CD14-positive monocyte (primary cell): Measurements from ENCODE around the gene ANO2. TPM values are rescaled to one million over a fixed set of nuclear protein-coding genes. Genes with fewer than 3 reads are reported as not detected.

Experiments used
- DNase-seq, 3 donors: peaks; one replicate each; pipeline ENCODE4 v3.0.0-alpha.2; 2011 to 2022
- H2AFZ ChIP-seq: 2 replicates; pipeline ENCODE4 v1.6.0; 2012; ENCODE audit warnings: mild to moderate bottlenecking, low read depth, low read length, inconsistent platforms; ENCODE audit not compliant: insufficient read depth, poor library complexity, severe bottlenecking
- H3K27ac ChIP-seq, 2 donors: 1 replicate in 1 of 2; 2 replicates in 1 of 2; pipeline ENCODE4 v1.5.1; 2012 to 2013; ENCODE audit warnings: low read length in 2 of 2, control low read depth in 1 of 2, inconsistent platforms in 1 of 2, low read depth in 1 of 2, mild to moderate bottlenecking in 1 of 2
- H3K27me3 ChIP-seq, 2 donors: one replicate each; pipeline versions ENCODE4 v1.6.0 to v1.6.1; 2011 to 2013; ENCODE audit warnings: low read length in 2 of 2; ENCODE audit not compliant: control insufficient read depth in 2 of 2, insufficient read depth in 2 of 2
- H3K36me3 ChIP-seq, 2 donors: replicated peaks in 1 of 2; 1 replicate in 1 of 2; 2 replicates in 1 of 2; pipeline versions ENCODE4 v1.5.1 to v1.6.1; 2012 to 2013; ENCODE audit warnings: low read length in 2 of 2, control low read depth in 1 of 2, inconsistent platforms in 1 of 2, mild to moderate bottlenecking in 1 of 2; ENCODE audit not compliant: insufficient read depth in 2 of 2, control insufficient read depth in 1 of 2
- H3K4me1 ChIP-seq, 2 donors: 1 replicate in 1 of 2; 2 replicates in 1 of 2; pipeline versions ENCODE4 v1.5.1 to v1.6.1; 2012 to 2013; ENCODE audit warnings: low read length in 2 of 2, control low read depth in 1 of 2, inconsistent platforms in 1 of 2, mild to moderate bottlenecking in 1 of 2, moderate library complexity in 1 of 2; ENCODE audit not compliant: insufficient read depth in 2 of 2, control insufficient read depth in 1 of 2
- H3K4me2 ChIP-seq: replicated peaks from 2 replicates; pipeline ENCODE3; 2012; ENCODE audit warnings: low read length, moderate library complexity, mild to moderate bottlenecking; ENCODE audit not compliant: poor library complexity, severe bottlenecking; ENCODE audit errors: extremely low read depth
- H3K4me3 ChIP-seq, 3 experiments: fragments of 200-600 bp in 1 of 3; sonication (generic) in 1 of 3; replicated peaks in 1 of 3; 1 replicate in 2 of 3; 2 replicates in 1 of 3; pipeline ENCODE4 v1.5.1; 2011 to 2013; ENCODE audit warnings: low read length in 3 of 3, mild to moderate bottlenecking in 3 of 3, control low read depth in 2 of 3, low read depth in 2 of 3, inconsistent platforms in 1 of 3, moderate library complexity in 1 of 3
- H3K79me2 ChIP-seq: 2 replicates; pipeline ENCODE4 v1.6.0; 2012; ENCODE audit warnings: mild to moderate bottlenecking, control low read depth, inconsistent platforms, low read length, moderate library complexity; ENCODE audit not compliant: insufficient read depth
- H3K9ac ChIP-seq: 2 replicates; pipeline ENCODE4 v1.6.0; 2017; ENCODE audit warnings: low read length, mild to moderate bottlenecking; ENCODE audit not compliant: insufficient read depth, poor library complexity, severe bottlenecking
- H3K9me3 ChIP-seq, 2 donors: replicated peaks in 1 of 2; 1 replicate in 1 of 2; 2 replicates in 1 of 2; pipeline versions ENCODE4 v1.5.1 to v1.6.1; 2012 to 2013; ENCODE audit warnings: low read length in 2 of 2, control low read depth in 1 of 2; ENCODE audit not compliant: control insufficient read depth in 1 of 2, insufficient read depth in 1 of 2
- H4K20me1 ChIP-seq: 2 replicates; pipeline ENCODE4 v1.6.0; 2012; ENCODE audit warnings: mild to moderate bottlenecking, low read length, control low read depth, moderate library complexity; ENCODE audit not compliant: insufficient read depth
- H3K27ac Mint-ChIP-seq, 7 donors: one replicate each; pipeline ENCODE4 v1.8.0; 2020; ENCODE audit warnings: mild to moderate bottlenecking in 7 of 7, mixed read lengths in 7 of 7, moderate library complexity in 6 of 7, inconsistent platforms in 2 of 7
- H3K27me3 Mint-ChIP-seq, 3 donors: one replicate each; pipeline ENCODE4 v1.8.0; 2021 to 2022; ENCODE audit warnings: low read depth in 3 of 3, mild to moderate bottlenecking in 3 of 3, mixed read lengths in 3 of 3, moderate library complexity in 3 of 3, inconsistent platforms in 1 of 3
- H3K36me3 Mint-ChIP-seq, 2 donors: one replicate each; pipeline ENCODE4 v1.8.0; 2020; ENCODE audit warnings: mixed read lengths in 2 of 2, inconsistent platforms in 1 of 2, mild to moderate bottlenecking in 1 of 2
- H3K4me1 Mint-ChIP-seq: one replicate; pipeline ENCODE4 v1.8.0; 2020; ENCODE audit warnings: mild to moderate bottlenecking, mixed read lengths
- H3K4me3 Mint-ChIP-seq, 2 donors: one replicate each; pipeline ENCODE4 v1.8.0; 2020; ENCODE audit warnings: mild to moderate bottlenecking in 2 of 2, mixed read lengths in 2 of 2, moderate library complexity in 1 of 2
- H3K9me3 Mint-ChIP-seq, 7 donors: one replicate each; pipeline ENCODE4 v1.8.0; 2020 to 2022; ENCODE audit warnings: mixed read lengths in 7 of 7, mild to moderate bottlenecking in 6 of 7, moderate library complexity in 6 of 7, inconsistent platforms in 2 of 7
- CTCF ChIP-seq: fragments of 200-600 bp; IDR thresholded peaks from one replicate; pipeline ENCODE4 v1.8.0; 2022; ENCODE audit warnings: antibody characterized with exemption, mild to moderate bottlenecking
- WGBS: methylation state at CpG from one replicate; pipeline ENCODE4 v1.1.5; 2013; ENCODE audit warnings: missing lambda C conversion rate; ENCODE audit not compliant: insufficient coverage; 5-methylcytosine and 5-hydroxymethylcytosine counted together
- intact Hi-C, 2 donors: fragments of 100-400 bp; cut with micrococcal nuclease; formaldehyde crosslinking; loops; one replicate each; pipeline versions ENCODE4 v1.15.0 to v1.15.1; 2023
- polyA plus RNA-seq, 3 donors: library from polyadenylated mRNA; depleted of rRNA in 1 of 3; unstranded in 2 of 3; stranded (reverse) in 1 of 3; fragments of 300-500 nt in 2 of 3; fragments of >200 nt in 1 of 3; fragmentation: Illumina TruSeq in 2 of 3; gene quantifications; 1 replicate in 2 of 3; 2 replicates in 1 of 3; pipeline ENCODE4 v1.2.3, GENCODE V29; 2012 to 2021

The ANO2 gene
- polyA plus RNA-seq, 3 donors = not detected

- Histone ChIP-seq H3K9ac (no peak overlapping the region), H4K20me1 (no peaks in the 10 kb centered on the region), H3K4me3 (no peak overlapping the region), H3K4me1 (no peaks in the 10 kb centered on the region), H3K27me3 (no peaks in the 10 kb centered on the region), H2AFZ (no peak overlapping the region), H3K79me2 (no peaks in the 10 kb centered on the region), H3K4me2 (no peak overlapping the region), H3K36me3 (no peaks in the 10 kb centered on the region), H3K27ac (no peak overlapping the region), H3K9me3 (no peaks in the 10 kb centered on the region)
- WGBS = 69% methylated on average over 1 of the region's 1 CpG
- Mint-ChIP-seq H3K27me3 (peaks cover 4 to 7% (median 5%) of the 10 kb centered on the region in 3 donors), H3K9me3 (peaks cover 0 to 9% (median 0%) of the 10 kb centered on the region in 7 donors), H3K36me3 (no peaks in the 10 kb centered on the region), H3K4me3 (no peak overlapping the region), H3K4me1 (no peaks in the 10 kb centered on the region), H3K27ac (no peak overlapping the region)
- no peak for DNase-seq
- intact Hi-C loops = no loop called here
- TF ChIP-seq CTCF = no peak
Observed at GRCh38 chr12:5690240-5690639, 254.8 kb downstream of the ANO2 start.

GRCh38 chr12:5689773-5690172, 255.3 kb downstream of the ANO2 start:
- H3K27ac ChIP-seq = no peak overlapping the region
- Mint-ChIP-seq H3K36me3 (no peaks in the 10 kb centered on the region), H3K27ac (no peak overlapping the region), H3K27me3 (peaks cover 4 to 7% (median 5%) of the 10 kb centered on the region in 3 donors), H3K4me3 (no peak overlapping the region), H3K4me1 (no peaks in the 10 kb centered on the region), H3K9me3 (peaks cover 0 to 7% (median 0%) of the 10 kb centered on the region in 7 donors)
- no peak for TF ChIP-seq CTCF
- intact Hi-C loops = no loop called here
- no peaks in the 10 kb centered on the region for H3K27me3 ChIP-seq
- H3K36me3 ChIP-seq = no peaks in the 10 kb centered on the region
- no peaks in the 10 kb centered on the region for H3K9me3 ChIP-seq
- no peak overlapping the region for H3K4me2 ChIP-seq
- no peaks in the 10 kb centered on the region for H3K4me1 ChIP-seq
- DNase-seq = no peak
- H3K79me2 ChIP-seq = no peaks in the 10 kb centered on the region
- WGBS = no CpG with 5 or more reads among the region's 1 CpG
- no peak overlapping the region for H3K4me3 ChIP-seq
- no peaks in the 10 kb centered on the region for H4K20me1 ChIP-seq
- no peak overlapping the region for H3K9ac ChIP-seq
- H2AFZ ChIP-seq = no peak overlapping the region
